K562 (cell line): ENCODE results near the gene CLCN2.

Experiments
- ADNP ChIP-seq: fragments of 200-800 bp; sonication (Bioruptor generic); IDR thresholded peaks from 2 replicates; pipeline ENCODE4 v1.6.1; 2016; ENCODE audit warnings: missing genetic modification characterization, missing compliant biosample characterization
- CBX8 ChIP-seq: fragments of 200-600 bp; sonication (generic); IDR thresholded peaks from 2 replicates; pipeline ENCODE4 v1.6.1; 2012; ENCODE audit warnings: borderline replicate concordance, mixed run types, low read depth, mild to moderate bottlenecking, moderate library complexity, mixed read lengths, low read length, control low read depth, inconsistent platforms; ENCODE audit not compliant: poor library complexity, severe bottlenecking; ENCODE audit errors: extremely low read depth
- CTCF ChIP-seq, 3 experiments: IDR thresholded peaks in 2 of 3; conservative IDR thresholded peaks in 1 of 3; 2 replicates each; pipeline ENCODE4 v1.5.1; 2011 to 2012; ENCODE audit warnings: low read length in 3 of 3, mild to moderate bottlenecking in 3 of 3, control low read depth in 2 of 3, improper control_type of control experiment in 1 of 3, inconsistent platforms in 1 of 3, low read depth in 1 of 3, mixed read lengths in 1 of 3, moderate library complexity in 1 of 3; ENCODE audit not compliant: insufficient read depth in 2 of 3
- EZH2 ChIP-seq: IDR thresholded peaks from 2 replicates; pipeline ENCODE4 v1.6.1; 2012; ENCODE audit warnings: low read depth, mild to moderate bottlenecking, inconsistent platforms, low read length, borderline replicate concordance
- FOXP4 ChIP-seq: sonication (generic); formaldehyde crosslinking; IDR thresholded peaks from 2 replicates; pipeline ENCODE4 v1.8.0; 2022; ENCODE audit warnings: mild to moderate bottlenecking, missing genetic modification reagents, borderline replicate concordance
- MAZ ChIP-seq, 2 experiments: fragments of 450-650 bp in 1 of 2; sonication (generic) in 1 of 2; formaldehyde crosslinking; IDR thresholded peaks in 1 of 2; conservative IDR thresholded peaks in 1 of 2; 2 replicates each; pipeline versions ENCODE4 v1.4.0 to v1.5.0; 2020; ENCODE audit warnings: mild to moderate bottlenecking in 1 of 2, missing genetic modification reagents in 1 of 2
- NFYB ChIP-seq: IDR thresholded peaks from 2 replicates; pipeline ENCODE4 v1.6.1; 2011; ENCODE audit warnings: mild to moderate bottlenecking, moderate library complexity; ENCODE audit not compliant: insufficient read length; ENCODE audit errors: extremely low read depth
- PTBP1 ChIP-seq: fragments of 200-400 bp; formaldehyde crosslinking; IDR thresholded peaks from 2 replicates; pipeline ENCODE4 v1.6.1; 2017; ENCODE audit warnings: low read depth, low read length
- RBM22 ChIP-seq: fragments of 200-400 bp; formaldehyde crosslinking; IDR thresholded peaks from 2 replicates; pipeline ENCODE4 v1.6.1; 2018; ENCODE audit warnings: low read length, low read depth; ENCODE audit not compliant: poor library complexity, severe bottlenecking
- SMC3 ChIP-seq: conservative IDR thresholded peaks from 2 replicates; pipeline ENCODE4 v1.6.1; 2011; ENCODE audit warnings: low read depth, low read length, improper control_type of control experiment; ENCODE audit not compliant: insufficient read depth
- YY1 ChIP-seq, 3 experiments: IDR thresholded peaks; 2 replicates each; pipeline ENCODE4 v1.6.1; 2011; ENCODE audit warnings: low read length in 2 of 3, mild to moderate bottlenecking in 2 of 3, moderate library complexity in 2 of 3, borderline replicate concordance in 1 of 3, control low read depth in 1 of 3, low read depth in 1 of 3; ENCODE audit not compliant: insufficient read depth in 3 of 3, insufficient replicate concordance in 2 of 3, control insufficient read depth in 1 of 3, insufficient read length in 1 of 3; ENCODE audit errors: extremely low read depth in 1 of 3

GRCh38 chr3:184300378-184300720 lies 61.1 kb downstream of the CLCN2 start:
- no peak for TF ChIP-seq SMC3
- TF ChIP-seq FOXP4 (CRISPR knock-in tag): no peak
- TF ChIP-seq CBX8: no peak
- no peak for TF ChIP-seq PTBP1
- TF ChIP-seq CTCF (IDR thresholded peaks at IDR 0.05 in 2 of 3, conservative IDR thresholded peaks at IDR 0.05 in 1 of 3; ENCODE audit: insufficient read depth in 2 of 3, low read depth in 1 of 3, low read length in 3 of 3): no peak
- no peak for TF ChIP-seq EZH2
- no peak for TF ChIP-seq YY1 (IDR thresholded peaks at IDR 0.05; ENCODE audit: borderline replicate concordance in 1 of 3, control insufficient read depth in 1 of 3, extremely low read depth in 1 of 3, insufficient read depth in 3 of 3, insufficient read length in 1 of 3, insufficient replicate concordance in 2 of 3, low read depth in 1 of 3, low read length in 2 of 3)
- no peak for TF ChIP-seq MAZ (CRISPR knock-in tag; conservative IDR thresholded peaks at IDR 0.05 in 1 of 2, IDR thresholded peaks at IDR 0.05 in 1 of 2)
- no peak for TF ChIP-seq RBM22
- TF ChIP-seq ADNP (tag): no peak
- no peak for TF ChIP-seq NFYB
